Naive thymus-derived CD4-positive, alpha-beta T cell (primary cell): Measurements from ENCODE around the gene SUPT7L. TPM values are rescaled to one million over a fixed set of nuclear protein-coding genes. Genes with fewer than 3 reads are reported as not detected.

Source experiments
- ATAC-seq: fragments of 150-1000 bp; cut with Tn5 transposase; 2 replicates; pipeline ENCODE4 v1.10.0; 2021; ENCODE audit warnings: mild to moderate bottlenecking, moderate library complexity
- CTCF ChIA-PET: fragments of 350-600 bp; sonication (Branson Sonifier 250); formaldehyde crosslinking; loops from one replicate; lab custom pipeline; 2021; ENCODE audit warnings: antibody characterized with exemption; lab: Charles Lee
- POLR2A ChIA-PET: fragments of 350-600 bp; sonication (Branson Sonifier 250); formaldehyde crosslinking; loops from one replicate; lab custom pipeline; 2021; ENCODE audit warnings: antibody characterized with exemption, inconsistent platforms; lab: Charles Lee
- DNase-seq, 9 donors: peaks; one replicate each; pipeline versions ENCODE4 v3.0.0 to v3.0.0-alpha.2; 2020 to 2022; ENCODE audit warnings: mixed read lengths in 1 of 9
- H3K27ac ChIP-seq: one replicate; pipeline ENCODE4 v1.7.0; 2013; ENCODE audit warnings: mild to moderate bottlenecking, low read depth, low read length, moderate library complexity
- H3K27me3 ChIP-seq, 2 donors: one replicate each; pipeline ENCODE4 v1.7.0; 2013; ENCODE audit warnings: low read length in 2 of 2, mild to moderate bottlenecking in 2 of 2, moderate library complexity in 2 of 2; ENCODE audit not compliant: control insufficient read depth in 2 of 2, insufficient read depth in 2 of 2
- H3K36me3 ChIP-seq, 3 experiments: 1 replicate in 2 of 3; 2 replicates in 1 of 3; pipeline ENCODE4 v1.7.0; 2013; ENCODE audit warnings: low read length in 3 of 3, mild to moderate bottlenecking in 3 of 3, moderate library complexity in 1 of 3; ENCODE audit not compliant: insufficient read depth in 3 of 3, control insufficient read depth in 2 of 3
- H3K4me1 ChIP-seq, 2 donors: one replicate each; pipeline ENCODE4 v1.7.0; 2013; ENCODE audit warnings: low read length in 2 of 2, mild to moderate bottlenecking in 2 of 2, moderate library complexity in 1 of 2; ENCODE audit not compliant: control insufficient read depth in 2 of 2, insufficient read depth in 2 of 2
- H3K4me3 ChIP-seq: 2 replicates; pipeline ENCODE4 v1.7.0; 2013; ENCODE audit warnings: mild to moderate bottlenecking, low read length
- H3K9me3 ChIP-seq, 3 experiments: 1 replicate in 2 of 3; 2 replicates in 1 of 3; pipeline ENCODE4 v1.7.0; 2013; ENCODE audit warnings: low read length in 3 of 3; ENCODE audit not compliant: control insufficient read depth in 2 of 3
- H3K27ac Mint-ChIP-seq, 9 donors: one replicate each; pipeline ENCODE4 v1.8.0; 2020 to 2022; ENCODE audit warnings: mixed read lengths in 9 of 9, mild to moderate bottlenecking in 8 of 9, moderate library complexity in 5 of 9, inconsistent platforms in 2 of 9
- H3K27me3 Mint-ChIP-seq, 5 donors: one replicate each; pipeline ENCODE4 v1.8.0; 2021 to 2022; ENCODE audit warnings: mixed read lengths in 5 of 5, mild to moderate bottlenecking in 1 of 5
- H3K36me3 Mint-ChIP-seq, 5 donors: one replicate each; pipeline ENCODE4 v1.8.0; 2020 to 2022; ENCODE audit warnings: mixed read lengths in 5 of 5, mild to moderate bottlenecking in 3 of 5, inconsistent platforms in 1 of 5
- H3K4me1 Mint-ChIP-seq, 7 donors: one replicate each; pipeline ENCODE4 v1.8.0; 2020 to 2022; ENCODE audit warnings: mixed read lengths in 7 of 7, mild to moderate bottlenecking in 3 of 7, inconsistent platforms in 1 of 7
- H3K4me3 Mint-ChIP-seq, 10 donors: one replicate each; pipeline ENCODE4 v1.8.0; 2020 to 2022; ENCODE audit warnings: mild to moderate bottlenecking in 10 of 10, mixed read lengths in 10 of 10, moderate library complexity in 6 of 10, inconsistent platforms in 2 of 10
- H3K9me3 Mint-ChIP-seq, 11 donors: one replicate each; pipeline ENCODE4 v1.8.0; 2020 to 2022; ENCODE audit warnings: mixed read lengths in 11 of 11, mild to moderate bottlenecking in 4 of 11, inconsistent platforms in 1 of 11, moderate library complexity in 1 of 11
- intact Hi-C, 2 donors: fragments of 100-400 bp; cut with micrococcal nuclease; formaldehyde crosslinking; loops; one replicate each; pipeline ENCODE4 v1.15.1; 2023
- polyA plus RNA-seq, 2 donors: library from polyadenylated mRNA; unstranded; fragments of 300-500 nt; fragmentation: Illumina TruSeq; gene quantifications; one replicate each; pipeline ENCODE4 v1.2.3, GENCODE V29; 2021
- total RNA-seq, 6 experiments: library from RNA in 5 of 6; stranded (reverse) in 5 of 6; gene quantifications; 1 replicate in 5 of 6; 2 replicates in 1 of 6; pipeline ENCODE4 v1.2.3 and lab custom pipeline; 2021 to 2026

Gene SUPT7L
- total and polyA plus RNA-seq, 7 experiments from 2014 or later = 19.0 to 58.6 (median 42.9) TPM

DNA sequence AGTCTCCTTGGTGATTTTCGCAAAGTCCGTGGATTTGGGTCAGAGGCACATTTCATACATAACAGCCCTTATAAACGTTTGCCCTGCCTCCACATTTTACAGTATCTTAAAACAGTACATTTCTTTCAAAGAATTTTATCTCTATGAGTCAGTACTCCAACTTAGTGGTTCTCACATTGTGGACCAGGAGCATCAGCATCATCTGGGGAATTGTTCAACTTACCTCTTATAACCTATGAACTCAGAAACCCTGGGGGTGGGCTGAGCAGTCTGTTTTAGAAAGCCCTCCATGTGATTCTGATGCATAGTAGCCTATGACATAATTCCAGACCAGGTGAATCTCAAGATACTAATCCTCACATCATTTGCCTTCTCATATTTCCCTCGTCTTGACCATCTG, 12.4 kb downstream of the SUPT7L start:
- no peaks in the 10 kb centered on the region for H3K27me3 Mint-ChIP-seq
- H3K9me3 Mint-ChIP-seq = no peaks in the 10 kb centered on the region
- Histone ChIP-seq H3K27me3 (no peaks in the 10 kb centered on the region), H3K9me3 (no peaks in the 10 kb centered on the region), H3K4me1 (no peaks in the 10 kb centered on the region), H3K27ac (no peak overlapping the region), H3K4me3 (no peak overlapping the region), H3K36me3 (peaks cover 3 to 92% (median 35%) of the 10 kb centered on the region in 3 experiments)
- intact Hi-C loops = no loop called here
- POLR2A ChIA-PET = no interaction called here
- H3K4me3 Mint-ChIP-seq = no peak overlapping the region
- H3K27ac Mint-ChIP-seq = no peak overlapping the region
- peaks cover 0 to 7% (median 4%) of the 10 kb centered on the region in 7 donors for H3K4me1 Mint-ChIP-seq
- H3K36me3 Mint-ChIP-seq = peaks cover 15 to 53% (median 32%) of the 10 kb centered on the region in 5 donors
- no peak for ATAC-seq
- CTCF ChIA-PET = no interaction called here
- no peak for DNase-seq

DNA sequence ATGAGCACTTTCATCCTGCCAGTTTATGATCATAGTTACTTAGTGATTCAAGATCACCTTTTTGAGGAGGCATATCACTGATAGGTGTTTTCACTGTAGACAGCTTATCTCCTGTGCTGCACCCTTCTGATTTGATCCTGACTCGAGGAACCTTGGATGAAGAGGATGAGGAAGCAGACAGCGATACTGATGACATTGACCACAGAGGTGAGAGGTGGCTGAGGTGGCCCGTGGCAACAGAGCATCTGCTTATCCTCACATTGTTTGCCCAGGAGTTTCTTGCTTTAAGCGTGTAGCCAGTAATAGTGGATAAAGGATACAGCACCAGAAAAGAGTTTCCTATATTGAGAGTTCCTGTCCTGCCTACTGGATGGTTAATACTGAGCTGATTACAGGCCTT, 15.7 kb downstream of the SUPT7L start:
- POLR2A ChIA-PET = no interaction called here
- Histone ChIP-seq H3K9me3 (no peaks in the 10 kb centered on the region), H3K27ac (no peak overlapping the region), H3K36me3 (peaks cover 10 to 72% (median 27%) of the 10 kb centered on the region in 3 experiments), H3K27me3 (no peaks in the 10 kb centered on the region), H3K4me1 (no peaks in the 10 kb centered on the region), H3K4me3 (no peak overlapping the region)
- CTCF ChIA-PET = interaction anchor here (0.6 kb wide), 1 partner anchor 54 kb away, joined by 3 read pairs; no protein-coding TSS in a partner anchor
- DNase-seq = no peak
- Mint-ChIP-seq H3K27ac (peak overlapping the region in 2 of 9 donors; percentile 7 to 32), H3K27me3 (no peaks in the 10 kb centered on the region), H3K4me1 (peaks cover 0 to 4% (median 0%) of the 10 kb centered on the region in 7 donors), H3K36me3 (peaks cover 4 to 28% (median 20%) of the 10 kb centered on the region in 5 donors), H3K9me3 (no peaks in the 10 kb centered on the region), H3K4me3 (no peak overlapping the region)
- intact Hi-C loops = no loop called here
- no peak for ATAC-seq

DNA sequence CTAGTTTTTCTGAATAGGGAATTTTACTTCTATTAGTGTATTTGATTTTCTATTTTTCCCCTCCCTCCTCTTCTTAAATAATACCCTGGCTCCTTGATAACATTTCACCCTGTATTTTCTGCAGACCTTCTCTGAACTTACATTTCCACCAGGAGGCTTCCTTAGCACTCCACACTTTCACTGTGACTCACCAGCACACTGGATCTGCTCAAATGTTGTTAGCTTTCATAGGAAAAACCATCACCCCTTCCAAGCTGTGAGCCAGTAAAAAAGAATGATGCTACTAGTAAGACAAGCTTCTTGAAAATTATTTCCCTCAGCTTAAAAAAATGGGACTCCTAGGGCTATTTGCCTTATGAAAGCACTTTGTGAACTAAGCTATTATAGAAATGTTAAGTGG, 16.1 kb downstream of the SUPT7L start:
- H3K9me3 Mint-ChIP-seq = no peaks in the 10 kb centered on the region
- no peaks in the 10 kb centered on the region for H3K27me3 Mint-ChIP-seq
- intact Hi-C loops = no loop called here
- ATAC-seq = no peak
- H3K9me3 ChIP-seq = no peaks in the 10 kb centered on the region
- POLR2A ChIA-PET = interaction anchor here (1.5 kb wide), 1 partner anchor 16 kb away, joined by 5 read pairs; the partner anchor contains the start of genes SLC4A1AP and SUPT7L
- no peaks in the 10 kb centered on the region for H3K27me3 ChIP-seq
- H3K36me3 Mint-ChIP-seq = peaks cover 0 to 25% (median 20%) of the 10 kb centered on the region in 5 donors
- H3K4me1 ChIP-seq = no peaks in the 10 kb centered on the region
- no peak overlapping the region for H3K4me3 ChIP-seq
- no peak overlapping the region for H3K4me3 Mint-ChIP-seq
- no peaks in the 10 kb centered on the region for H3K4me1 Mint-ChIP-seq
- peaks cover 10 to 72% (median 27%) of the 10 kb centered on the region in 3 experiments for H3K36me3 ChIP-seq
- no peak for DNase-seq
- H3K27ac Mint-ChIP-seq = peak overlapping the region in 1 of 9 donors; percentile 20
- CTCF ChIA-PET = interaction anchor here (0.6 kb wide), 1 partner anchor 54 kb away, joined by 3 read pairs; no protein-coding TSS in a partner anchor
- H3K27ac ChIP-seq = no peak overlapping the region

DNA sequence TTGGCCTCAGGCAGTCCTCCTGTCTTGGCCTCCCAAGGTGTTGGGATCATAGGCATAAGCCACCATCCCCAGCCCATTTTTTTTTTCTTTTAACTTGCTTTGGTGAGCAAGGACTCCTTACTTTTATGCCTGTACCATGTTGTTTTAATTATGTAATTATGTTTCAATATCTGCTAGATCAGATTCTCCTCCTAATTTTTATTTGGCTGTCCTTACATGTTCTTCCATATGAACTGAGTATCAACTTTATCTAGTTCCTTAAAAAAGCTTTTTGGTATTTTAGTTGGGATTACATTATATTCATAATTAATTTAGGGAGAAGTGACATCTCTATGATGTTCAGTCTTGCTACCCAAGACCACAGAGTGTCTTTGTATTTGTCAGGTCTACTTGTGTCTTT, 18.2 kb downstream of the SUPT7L start:
- ATAC-seq (no peak), DNase-seq (no peak)
- Histone ChIP-seq H3K27ac (no peak overlapping the region), H3K36me3 (peaks cover 17 to 75% (median 18%) of the 10 kb centered on the region in 3 experiments), H3K9me3 (no peaks in the 10 kb centered on the region), H3K27me3 (no peaks in the 10 kb centered on the region), H3K4me1 (no peaks in the 10 kb centered on the region), H3K4me3 (no peak overlapping the region)
- Mint-ChIP-seq H3K27me3 (no peaks in the 10 kb centered on the region), H3K36me3 (peaks cover 0 to 36% (median 23%) of the 10 kb centered on the region in 5 donors), H3K4me1 (no peaks in the 10 kb centered on the region), H3K4me3 (no peak overlapping the region), H3K27ac (no peak overlapping the region), H3K9me3 (no peaks in the 10 kb centered on the region)
- ChIA-PET CTCF (no interaction called here), POLR2A (interaction anchor here (0.6 kb wide), 1 partner anchor 31 kb away, joined by 3 read pairs; no protein-coding TSS in a partner anchor)
- intact Hi-C loops = no loop called here

DNA sequence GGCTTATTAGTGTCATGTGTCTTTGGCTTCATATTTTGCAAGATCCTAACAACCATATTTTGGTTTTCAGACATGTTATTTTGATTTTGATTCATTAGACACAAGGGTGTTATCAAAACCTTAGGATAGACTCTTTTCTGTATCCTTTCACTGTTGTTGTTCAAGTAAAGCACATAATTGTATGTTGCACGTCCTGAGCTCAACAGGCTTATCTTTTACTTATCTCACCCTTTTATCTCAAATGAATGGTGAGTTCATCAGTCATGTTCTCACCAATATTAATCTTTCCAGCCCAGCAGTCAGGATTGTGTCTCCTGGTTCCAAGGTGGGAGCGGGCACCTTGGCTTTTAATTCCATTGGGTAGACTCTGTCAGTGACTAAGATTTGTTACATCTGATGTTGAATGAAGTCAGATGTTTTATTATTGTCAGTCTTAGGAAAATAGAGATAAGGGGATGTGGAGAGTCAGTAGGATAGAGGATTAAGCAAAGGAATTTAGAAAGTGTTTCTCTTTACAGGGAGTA, 22.6 kb downstream of the SUPT7L start:
- DNase-seq (no peak), ATAC-seq (no peak)
- no peak overlapping the region for H3K4me3 Mint-ChIP-seq
- H3K36me3 ChIP-seq = peaks cover 22 to 65% (median 26%) of the 10 kb centered on the region in 3 experiments
- peaks cover 0 to 13% of the 10 kb centered on the region in 2 donors for H3K4me1 ChIP-seq
- H3K36me3 Mint-ChIP-seq = peaks cover 12 to 43% (median 25%) of the 10 kb centered on the region in 5 donors
- H3K9me3 ChIP-seq = no peaks in the 10 kb centered on the region
- no peak overlapping the region for H3K27ac Mint-ChIP-seq
- H3K27me3 ChIP-seq = no peaks in the 10 kb centered on the region
- intact Hi-C loops = no loop called here
- no peak overlapping the region for H3K4me3 ChIP-seq
- H3K27ac ChIP-seq = no peak overlapping the region
- ChIA-PET CTCF (no interaction called here), POLR2A (no interaction called here)
- no peaks in the 10 kb centered on the region for H3K9me3 Mint-ChIP-seq
- no peaks in the 10 kb centered on the region for H3K27me3 Mint-ChIP-seq
- H3K4me1 Mint-ChIP-seq = peaks cover 0 to 16% (median 0%) of the 10 kb centered on the region in 7 donors

DNA sequence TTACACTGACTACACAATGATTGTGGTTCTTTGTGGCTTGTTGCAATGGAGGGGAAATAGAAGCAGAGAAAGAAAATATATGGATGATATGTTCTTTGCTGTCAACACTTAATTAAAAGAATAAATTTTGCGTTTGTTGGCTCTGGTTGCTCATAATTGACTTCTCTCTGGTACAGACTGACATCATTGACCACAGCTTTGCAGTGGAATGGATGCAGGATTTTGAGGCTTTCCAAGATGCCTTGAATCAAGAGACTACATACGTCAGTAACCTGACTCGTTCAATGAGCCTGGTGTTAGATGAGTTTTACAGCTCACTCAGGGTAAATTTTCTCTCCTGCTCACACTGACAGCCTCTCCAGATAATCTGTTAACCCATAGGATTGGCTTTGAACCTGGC, 24.7 kb downstream of the SUPT7L start:
- ChIA-PET POLR2A (interaction anchor here (0.9 kb wide), 1 partner anchor 25 kb away, joined by 3 read pairs; the partner anchor contains the start of genes SLC4A1AP and SUPT7L), CTCF (no interaction called here)
- Histone ChIP-seq H3K36me3 (peaks cover 30 to 72% (median 37%) of the 10 kb centered on the region in 3 experiments), H3K4me3 (no peak overlapping the region), H3K27me3 (no peaks in the 10 kb centered on the region), H3K27ac (no peak overlapping the region), H3K9me3 (no peaks in the 10 kb centered on the region), H3K4me1 (peaks cover 0 to 13% of the 10 kb centered on the region in 2 donors)
- ATAC-seq (no peak), DNase-seq (no peak)
- peaks cover 0 to 18% (median 9%) of the 10 kb centered on the region in 7 donors for H3K4me1 Mint-ChIP-seq
- H3K4me3 Mint-ChIP-seq = no peak overlapping the region
- H3K36me3 Mint-ChIP-seq = peaks cover 20 to 57% (median 41%) of the 10 kb centered on the region in 5 donors
- peak overlapping the region in 3 of 9 donors; percentile 38 to 84 (median 54) for H3K27ac Mint-ChIP-seq
- peaks cover 0 to 1% (median 0%) of the 10 kb centered on the region in 11 donors for H3K9me3 Mint-ChIP-seq
- intact Hi-C loops = no loop called here
- no peaks in the 10 kb centered on the region for H3K27me3 Mint-ChIP-seq
